Mammary epithelial cell (primary cell): ENCODE data around the gene CACNG4.

Experiments used
- CTCF ChIP-seq, 2 donors: IDR thresholded peaks in 1 of 2; conservative IDR thresholded peaks in 1 of 2; 2 replicates each; pipeline ENCODE4 v1.5.1; 2011 to 2012; ENCODE audit warnings: inconsistent platforms in 2 of 2, low read length in 2 of 2, mild to moderate bottlenecking in 2 of 2, control low read depth in 1 of 2, low read depth in 1 of 2; ENCODE audit not compliant: insufficient read depth in 1 of 2; ENCODE audit errors: extremely low read depth in 1 of 2
- EZH2 ChIP-seq: IDR thresholded peaks from 2 replicates; pipeline ENCODE4 v1.6.1; 2012; ENCODE audit warnings: low read length, inconsistent platforms, borderline replicate concordance

GRCh38 chr17:67053438-67054000 is 89.0 kb downstream of the CACNG4 start:
- TF ChIP-seq CTCF (conservative IDR thresholded peaks at IDR 0.05 in 1 of 2, IDR thresholded peaks at IDR 0.05 in 1 of 2; ENCODE audit: extremely low read depth in 1 of 2, insufficient read depth in 1 of 2, low read depth in 1 of 2, low read length in 2 of 2): no peak
- TF ChIP-seq EZH2: no peak
